Effector CD4-positive, alpha-beta T cell (primary cell): ENCODE data around the gene TYROBP. TPM values are rescaled to one million over a fixed set of nuclear protein-coding genes. Genes with fewer than 3 reads are reported as not detected.
"Not testable (repeated sequence)": the region's sequence is repeated elsewhere in the genome, so short reads cannot be mapped to it uniquely, and the experiment has no call there.

Experiments
- DNase-seq: peaks from one replicate; pipeline ENCODE4 v3.0.0-alpha.2; 2020
- total RNA-seq: gene quantifications from one replicate; lab custom pipeline; 2026; lab: John Stamatoyannopoulos, UW

TYROBP gene
- total RNA-seq = not detected

DNA sequence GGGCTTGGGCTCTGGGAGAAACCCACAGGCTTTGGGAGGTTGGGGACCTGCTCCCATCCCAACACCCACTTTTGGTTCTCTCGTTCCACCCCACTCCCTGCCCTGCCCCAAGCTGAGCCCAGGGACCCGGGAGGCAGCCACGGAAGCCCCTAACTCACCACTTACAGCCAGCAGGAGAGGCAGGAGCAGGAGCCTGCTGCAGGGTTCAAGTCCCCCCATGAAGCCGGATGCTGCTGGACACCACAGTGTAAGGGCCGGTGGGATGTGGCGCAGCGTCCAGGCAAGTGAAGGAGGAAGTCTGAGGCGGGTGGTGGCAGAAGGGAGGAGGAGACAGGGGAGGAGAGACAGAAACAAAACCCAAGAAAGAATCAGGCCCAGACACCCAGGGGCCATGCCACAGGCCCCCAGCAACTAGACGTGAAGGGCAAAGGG lies at the start of gene TYROBP:
Gene TYROBP, minus strand, starts transcription at position 286 of the 432 bp plus-strand sequence. Its CDS starts 67 bp downstream, at position 219.
- DNase-seq = no peak

DNA sequence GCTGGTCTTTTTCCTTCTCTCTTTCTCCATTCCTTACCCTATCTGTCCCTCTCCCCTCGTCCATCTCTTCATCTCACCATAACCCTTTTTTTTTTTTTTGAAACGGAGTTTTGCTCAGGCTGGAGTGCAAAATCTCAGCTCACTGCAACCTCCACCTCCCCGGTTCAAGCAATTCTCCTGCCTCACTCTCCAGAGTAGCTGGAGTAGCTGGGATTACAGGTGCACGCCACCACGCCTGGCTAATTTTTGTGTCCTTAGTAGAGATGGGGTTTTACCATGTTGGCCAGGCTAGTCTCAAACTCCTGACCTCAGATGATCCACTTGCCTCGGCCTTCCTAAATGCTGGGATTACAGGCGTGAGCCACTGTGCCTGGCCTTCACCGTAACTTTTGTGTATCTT lies 49.3 kb upstream of the TYROBP start:
- not testable (repeated sequence) for DNase-seq

DNA sequence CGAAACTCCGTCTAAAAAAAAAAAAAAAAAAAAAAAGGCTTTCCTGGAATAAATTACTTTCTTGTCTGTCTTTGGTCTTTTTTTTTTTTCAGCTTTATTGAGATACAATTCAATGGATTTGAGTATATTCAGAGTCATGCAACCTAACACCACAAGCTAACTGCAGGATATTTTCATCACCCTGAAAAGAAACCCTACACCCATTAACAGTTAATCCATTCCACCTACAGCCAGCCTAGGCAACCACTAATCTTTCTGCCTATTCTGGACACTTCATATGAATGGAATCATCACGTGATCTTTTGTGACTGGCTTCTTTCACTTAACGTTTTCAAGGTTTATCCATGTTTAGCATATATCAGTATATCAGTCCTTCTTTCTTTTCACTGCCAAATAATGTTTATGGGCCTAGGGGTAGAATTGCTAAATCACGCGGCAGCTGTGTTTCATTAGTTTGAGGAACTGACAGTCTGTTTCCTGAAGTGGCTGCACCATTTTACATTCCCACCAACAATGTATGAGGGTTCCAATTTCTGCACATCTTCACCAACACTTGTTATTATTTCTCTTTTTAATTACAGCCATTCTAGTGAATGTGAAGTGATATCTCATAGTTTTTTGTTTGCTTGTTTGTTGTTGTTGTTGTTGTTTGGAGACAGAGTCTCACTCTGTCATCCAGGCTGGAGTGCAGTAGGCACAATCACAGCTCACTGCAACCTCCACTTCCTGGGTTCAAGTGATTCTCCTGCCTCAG lies 48.0 kb upstream of the TYROBP start:
- DNase-seq = no peak

DNA sequence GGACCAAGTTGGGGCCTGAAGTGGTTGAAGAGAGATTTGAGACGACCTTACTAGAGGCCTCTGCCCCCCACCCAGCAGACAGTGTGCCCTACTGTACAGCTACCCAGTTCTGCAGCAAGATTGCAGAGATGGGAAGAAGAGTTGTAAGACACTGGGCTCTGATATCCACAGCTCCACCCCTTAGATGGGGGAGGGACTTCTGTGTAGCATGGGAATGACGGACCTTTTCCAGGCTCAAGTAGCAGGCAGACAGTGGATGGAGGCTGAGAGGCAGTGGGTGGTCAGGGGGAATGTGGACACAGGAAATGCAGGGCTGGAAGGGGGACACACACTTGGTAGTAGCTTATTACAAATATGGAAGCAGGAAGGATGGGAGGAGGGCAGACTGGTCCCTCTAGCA lies 41.0 kb upstream of the TYROBP start:
- DNase-seq = no peak

DNA sequence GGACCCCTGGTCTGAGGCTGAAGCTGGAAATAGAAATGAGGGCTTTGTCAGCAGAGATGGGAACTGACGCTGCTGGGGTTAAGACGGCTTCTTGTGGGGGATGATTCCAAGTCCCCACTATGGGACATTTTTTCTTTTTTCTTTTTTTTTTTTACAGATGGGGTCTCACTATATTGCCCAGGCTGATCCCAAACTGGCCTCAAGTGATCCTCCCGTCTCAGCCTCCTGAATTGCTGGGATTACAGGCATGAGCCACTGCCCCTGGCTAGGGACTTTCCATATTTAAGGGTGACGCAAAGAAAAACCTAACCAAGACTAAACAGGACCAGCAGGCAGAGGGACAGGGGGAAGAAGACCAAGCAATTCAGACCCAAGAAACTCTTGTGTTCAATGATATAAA lies 38.1 kb upstream of the TYROBP start:
- DNase-seq = no peak

DNA sequence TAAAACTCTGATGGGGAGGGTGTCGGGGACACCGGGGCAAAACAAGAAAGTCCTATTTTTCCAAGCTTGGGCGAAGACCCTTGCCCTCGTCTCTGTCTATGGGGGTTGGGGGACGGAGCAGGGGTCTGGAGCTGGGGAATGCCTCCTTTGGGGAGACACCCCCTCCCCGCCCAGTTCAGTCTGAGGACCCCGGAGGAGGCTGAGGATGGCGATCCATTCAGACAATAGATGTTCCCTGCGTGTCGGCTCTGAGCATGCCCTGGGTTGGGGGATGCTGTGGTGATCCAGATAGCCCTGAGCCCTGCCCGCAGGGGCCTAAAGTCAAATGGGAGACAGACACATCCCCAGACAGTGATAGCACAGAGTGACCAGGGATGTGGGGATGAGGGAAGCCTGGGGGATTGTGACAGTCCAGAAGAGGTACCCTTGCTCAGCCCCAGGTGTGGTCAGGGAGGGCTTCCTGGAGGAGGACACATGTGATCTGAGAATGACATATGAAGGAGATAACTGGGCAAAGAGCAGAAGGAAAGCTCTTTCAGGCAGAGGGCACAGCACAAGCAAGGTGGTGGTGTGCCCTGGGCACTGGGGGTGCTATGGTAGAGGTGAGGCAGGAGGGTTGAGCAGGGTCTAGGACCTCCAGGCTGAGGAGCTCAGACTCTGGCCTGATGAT lies 37.2 kb upstream of the TYROBP start:
- no peak for DNase-seq

DNA sequence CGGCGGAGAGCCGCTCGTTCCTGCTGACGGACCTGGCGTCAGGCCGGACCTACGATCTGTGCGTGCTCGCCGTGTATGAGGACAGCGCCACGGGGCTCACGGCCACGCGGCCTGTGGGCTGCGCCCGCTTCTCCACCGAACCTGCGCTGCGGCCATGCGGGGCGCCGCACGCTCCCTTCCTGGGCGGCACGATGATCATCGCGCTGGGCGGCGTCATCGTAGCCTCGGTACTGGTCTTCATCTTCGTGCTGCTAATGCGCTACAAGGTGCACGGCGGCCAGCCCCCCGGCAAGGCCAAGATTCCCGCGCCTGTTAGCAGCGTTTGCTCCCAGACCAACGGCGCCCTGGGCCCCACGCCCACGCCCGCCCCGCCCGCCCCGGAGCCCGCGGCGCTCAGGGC lies 36.5 kb upstream of the TYROBP start:
- DNase-seq = no peak

DNA sequence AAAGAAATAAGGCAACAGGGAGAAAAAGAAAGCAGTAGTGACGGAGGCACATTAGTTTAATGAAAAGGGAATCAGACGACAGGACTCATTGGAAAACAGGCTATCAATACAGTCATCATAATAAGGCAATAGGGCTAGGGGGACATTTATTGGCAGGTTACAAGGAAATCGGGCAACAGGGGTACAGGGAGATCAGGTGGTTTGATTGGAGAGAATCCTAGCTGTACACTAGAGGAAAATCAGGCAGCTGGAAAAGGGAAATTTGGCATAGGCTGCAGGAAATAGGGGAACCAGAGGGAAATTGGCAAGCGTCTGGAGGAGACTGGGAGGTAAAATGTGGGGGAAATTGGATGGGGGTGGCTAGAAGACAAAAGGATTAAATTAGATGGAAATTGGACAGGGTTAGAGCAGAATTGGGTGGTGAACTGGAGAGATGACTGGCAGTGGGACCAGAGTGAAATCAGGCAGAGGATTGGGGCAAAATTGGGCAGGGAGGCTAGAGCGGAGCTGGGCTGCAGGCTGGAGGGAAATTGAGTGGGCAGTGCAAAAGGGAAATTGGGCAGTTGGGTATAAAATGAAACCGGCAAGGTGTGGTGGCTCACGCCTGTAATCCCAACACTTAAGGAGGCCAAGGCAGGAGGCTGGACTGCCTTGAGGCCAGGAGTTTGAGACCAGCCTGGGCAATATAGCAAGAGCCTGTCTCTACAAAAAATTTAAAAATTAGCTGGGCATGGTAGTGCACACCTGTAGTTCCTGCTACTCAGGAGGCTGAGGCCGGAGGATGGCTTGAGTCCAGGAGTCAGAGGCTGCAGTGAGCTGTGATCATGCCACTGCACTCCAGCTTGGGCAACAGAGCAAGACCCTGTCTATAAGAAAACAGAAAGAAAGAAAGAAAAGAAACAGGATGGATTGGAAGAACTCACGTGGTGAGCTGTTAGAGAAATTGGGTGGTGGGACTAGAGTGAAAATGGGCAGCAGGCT lies 35.5 kb upstream of the TYROBP start:
- DNase-seq = no peak

DNA sequence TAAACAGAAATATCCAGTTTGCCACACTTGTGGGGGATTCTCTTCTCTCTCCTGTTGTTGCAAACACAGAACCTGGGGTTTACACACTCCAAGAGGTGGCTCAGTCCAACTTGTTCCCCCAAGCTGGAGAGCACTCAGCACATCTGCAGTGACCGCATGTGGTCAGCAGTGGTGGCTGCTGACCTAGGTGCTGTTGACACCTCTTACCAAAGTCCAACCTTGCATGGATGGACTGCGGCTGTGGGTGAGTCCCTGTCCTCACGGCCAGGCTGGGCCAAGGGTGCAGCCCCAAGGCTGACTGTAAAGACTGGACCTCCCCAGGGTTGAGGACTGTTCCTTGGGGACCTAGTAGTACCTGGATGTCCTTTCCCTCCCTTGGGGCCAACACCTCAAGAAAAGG lies 34.1 kb upstream of the TYROBP start:
- DNase-seq = no peak

DNA sequence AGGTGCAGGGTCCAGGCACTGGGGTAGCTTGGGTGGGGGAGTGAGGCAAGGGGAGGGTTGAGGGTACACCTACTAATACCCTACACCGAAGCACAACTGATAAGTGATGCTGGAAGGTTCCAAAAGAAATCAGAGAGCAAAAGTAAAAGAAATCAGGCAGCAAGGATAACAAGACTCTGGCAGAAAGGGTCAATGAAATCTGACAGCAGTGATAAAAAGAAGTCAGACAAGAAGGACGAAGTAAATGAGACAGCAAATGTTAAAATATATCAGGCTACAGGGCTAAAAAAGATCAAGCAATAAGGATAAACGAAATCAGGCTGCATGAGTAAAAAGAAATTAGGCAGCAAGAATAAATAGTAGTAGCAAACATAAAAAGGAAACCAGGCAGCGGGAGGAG lies 32.7 kb upstream of the TYROBP start:
- DNase-seq = no peak

DNA sequence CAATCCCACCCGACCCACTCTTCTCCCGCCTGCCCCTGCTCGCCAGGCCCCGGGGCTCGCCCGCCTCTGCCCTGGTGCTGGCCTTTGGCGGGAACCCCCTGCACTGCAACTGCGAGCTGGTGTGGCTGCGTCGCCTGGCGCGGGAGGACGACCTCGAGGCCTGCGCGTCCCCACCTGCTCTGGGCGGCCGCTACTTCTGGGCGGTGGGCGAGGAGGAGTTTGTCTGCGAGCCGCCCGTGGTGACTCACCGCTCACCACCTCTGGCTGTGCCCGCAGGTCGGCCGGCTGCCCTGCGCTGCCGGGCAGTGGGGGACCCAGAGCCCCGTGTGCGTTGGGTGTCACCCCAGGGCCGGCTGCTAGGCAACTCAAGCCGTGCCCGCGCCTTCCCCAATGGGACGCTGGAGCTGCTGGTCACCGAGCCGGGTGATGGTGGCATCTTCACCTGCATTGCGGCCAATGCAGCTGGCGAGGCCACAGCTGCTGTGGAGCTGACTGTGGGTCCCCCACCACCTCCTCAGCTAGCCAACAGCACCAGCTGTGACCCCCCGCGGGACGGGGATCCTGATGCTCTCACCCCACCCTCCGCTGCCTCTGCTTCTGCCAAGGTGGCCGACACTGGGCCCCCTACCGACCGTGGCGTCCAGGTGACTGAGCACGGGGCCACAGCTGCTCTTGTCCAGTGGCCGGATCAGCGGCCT lies 32.1 kb upstream of the TYROBP start:
- DNase-seq = no peak

DNA sequence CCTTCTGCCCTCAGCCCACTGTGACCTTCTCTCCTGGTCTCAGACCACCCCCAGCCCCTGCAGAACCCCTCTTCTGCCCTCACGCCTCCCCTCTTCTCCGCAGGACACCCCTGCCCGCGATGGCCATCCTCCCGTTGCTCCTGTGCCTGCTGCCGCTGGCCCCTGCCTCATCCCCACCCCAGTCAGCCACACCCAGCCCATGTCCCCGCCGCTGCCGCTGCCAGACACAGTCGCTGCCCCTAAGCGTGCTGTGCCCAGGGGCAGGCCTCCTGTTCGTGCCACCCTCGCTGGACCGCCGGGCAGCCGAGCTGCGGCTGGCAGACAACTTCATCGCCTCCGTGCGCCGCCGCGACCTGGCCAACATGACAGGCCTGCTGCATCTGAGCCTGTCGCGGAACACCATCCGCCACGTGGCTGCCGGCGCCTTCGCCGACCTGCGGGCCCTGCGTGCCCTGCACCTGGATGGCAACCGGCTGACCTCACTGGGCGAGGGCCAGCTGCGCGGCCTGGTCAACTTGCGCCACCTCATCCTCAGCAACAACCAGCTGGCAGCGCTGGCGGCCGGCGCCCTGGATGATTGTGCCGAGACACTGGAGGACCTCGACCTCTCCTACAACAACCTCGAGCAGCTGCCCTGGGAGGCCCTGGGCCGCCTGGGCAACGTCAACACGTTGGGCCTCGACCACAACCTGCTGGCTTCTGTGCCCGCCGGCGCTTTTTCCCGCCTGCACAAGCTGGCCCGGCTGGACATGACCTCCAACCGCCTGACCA lies 31.4 kb upstream of the TYROBP start:
- no peak for DNase-seq

DNA sequence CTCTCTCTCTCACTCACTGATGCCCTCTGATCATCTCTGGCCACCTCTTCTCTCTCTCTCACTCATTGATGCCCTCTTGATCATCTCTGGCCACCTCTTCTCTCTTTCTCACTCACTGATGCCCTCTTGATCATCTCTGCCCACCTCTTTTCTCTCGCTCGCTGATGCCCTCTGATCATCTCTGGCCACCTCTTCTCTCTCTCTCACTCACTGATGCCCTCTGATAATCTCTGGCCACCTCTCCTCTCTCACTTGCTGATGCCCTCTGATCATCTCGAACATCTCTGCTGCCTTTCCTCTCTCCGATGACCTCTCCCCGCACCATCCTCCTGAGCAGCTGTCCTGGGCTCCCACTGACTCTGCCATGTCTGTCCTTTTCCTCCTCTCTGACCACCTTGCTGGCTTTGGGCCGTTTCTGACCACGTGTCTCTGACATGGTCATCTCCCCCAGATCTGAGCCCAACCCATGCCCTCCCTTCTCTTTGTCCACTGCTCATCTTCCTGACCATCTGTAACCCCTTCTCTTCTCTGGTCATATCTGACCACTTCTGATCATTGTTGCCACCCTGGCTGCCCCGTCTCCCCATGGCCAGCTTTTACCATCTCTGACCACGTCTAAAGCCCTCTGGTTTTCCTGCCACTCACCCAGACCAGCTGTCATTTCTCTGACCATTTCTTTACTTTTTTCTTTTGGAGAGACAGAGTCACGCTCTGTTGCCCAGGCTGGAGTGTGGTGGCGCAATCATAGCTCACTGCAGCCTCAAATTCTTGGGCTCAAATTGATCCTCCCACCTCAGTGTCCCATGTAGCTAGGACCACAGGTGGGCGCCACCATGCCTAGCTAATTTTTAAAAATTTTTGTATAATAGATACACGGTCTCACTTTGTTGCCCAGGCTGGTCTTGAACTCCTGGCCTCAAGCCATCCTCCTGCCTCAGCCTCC lies 30.5 kb upstream of the TYROBP start:
- DNase-seq = no peak

DNA sequence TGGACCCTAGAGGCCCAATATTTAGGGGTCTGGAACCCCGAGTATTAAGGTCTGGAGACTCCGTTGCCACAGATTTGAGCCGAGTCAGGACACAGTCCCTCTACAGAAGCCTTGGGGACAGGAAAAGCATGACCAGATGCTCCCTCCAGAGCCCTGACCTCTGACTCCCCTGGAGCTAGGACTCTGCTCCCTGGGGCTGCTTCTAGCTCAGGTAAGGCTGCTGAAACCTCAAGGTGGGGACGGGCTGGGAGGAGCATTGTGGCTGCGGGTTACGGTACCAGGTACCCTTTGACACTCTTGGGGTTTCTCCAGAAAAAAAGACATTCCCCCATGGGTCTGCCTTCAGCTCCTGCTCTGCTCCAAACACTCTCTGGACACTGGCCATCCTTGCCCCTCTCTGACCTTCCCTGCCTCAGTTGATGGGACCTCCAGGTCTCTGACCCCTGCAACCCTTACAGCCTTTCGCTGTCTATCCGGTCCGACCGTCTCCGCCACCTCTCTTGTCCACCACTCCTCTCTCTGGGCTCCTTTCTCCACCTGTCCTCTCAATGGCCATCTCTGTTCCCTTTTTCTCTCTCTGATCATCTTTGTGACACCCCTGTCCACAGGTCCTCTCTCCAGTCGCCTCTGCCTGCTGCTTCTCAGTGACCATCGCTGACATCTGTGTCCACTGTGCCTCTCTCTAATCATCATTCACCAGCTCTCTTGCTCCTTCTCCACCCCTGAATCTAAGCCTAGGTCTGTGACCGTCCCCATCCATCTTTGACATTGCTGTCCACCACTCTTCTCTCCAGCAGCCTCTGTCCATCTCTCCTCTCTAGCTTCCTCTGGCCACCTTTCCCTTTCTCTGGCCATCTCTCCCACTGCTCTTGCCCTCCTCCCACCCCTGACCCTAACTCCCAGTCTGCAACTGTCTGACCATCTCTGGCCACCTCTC lies 29.5 kb upstream of the TYROBP start:
- no peak for DNase-seq

DNA sequence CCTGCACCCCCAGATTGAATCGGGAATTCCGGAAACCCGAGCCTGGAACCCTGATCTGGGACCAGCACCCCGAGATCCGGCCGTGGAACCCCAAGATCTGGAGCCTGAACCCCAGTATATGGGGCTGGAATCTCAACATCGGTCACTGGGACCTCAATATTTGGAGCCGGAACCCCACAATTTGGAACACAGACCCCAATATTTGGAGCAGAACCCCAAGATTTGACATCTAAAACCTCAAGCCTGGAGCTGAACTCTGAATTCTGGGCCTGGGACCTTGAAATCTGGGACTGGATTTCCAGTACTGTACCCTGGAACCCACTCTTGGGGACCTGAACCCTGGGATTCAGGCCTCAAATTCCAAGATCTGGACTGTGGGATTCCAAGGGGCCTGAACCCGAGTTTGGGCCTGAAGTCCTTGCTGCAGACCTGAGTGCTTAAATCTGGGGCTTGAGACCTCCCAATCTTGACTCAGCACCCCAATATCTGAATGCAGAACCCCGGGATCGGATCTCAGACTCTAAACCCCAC lies 28.7 kb upstream of the TYROBP start:
- no peak for DNase-seq

DNA sequence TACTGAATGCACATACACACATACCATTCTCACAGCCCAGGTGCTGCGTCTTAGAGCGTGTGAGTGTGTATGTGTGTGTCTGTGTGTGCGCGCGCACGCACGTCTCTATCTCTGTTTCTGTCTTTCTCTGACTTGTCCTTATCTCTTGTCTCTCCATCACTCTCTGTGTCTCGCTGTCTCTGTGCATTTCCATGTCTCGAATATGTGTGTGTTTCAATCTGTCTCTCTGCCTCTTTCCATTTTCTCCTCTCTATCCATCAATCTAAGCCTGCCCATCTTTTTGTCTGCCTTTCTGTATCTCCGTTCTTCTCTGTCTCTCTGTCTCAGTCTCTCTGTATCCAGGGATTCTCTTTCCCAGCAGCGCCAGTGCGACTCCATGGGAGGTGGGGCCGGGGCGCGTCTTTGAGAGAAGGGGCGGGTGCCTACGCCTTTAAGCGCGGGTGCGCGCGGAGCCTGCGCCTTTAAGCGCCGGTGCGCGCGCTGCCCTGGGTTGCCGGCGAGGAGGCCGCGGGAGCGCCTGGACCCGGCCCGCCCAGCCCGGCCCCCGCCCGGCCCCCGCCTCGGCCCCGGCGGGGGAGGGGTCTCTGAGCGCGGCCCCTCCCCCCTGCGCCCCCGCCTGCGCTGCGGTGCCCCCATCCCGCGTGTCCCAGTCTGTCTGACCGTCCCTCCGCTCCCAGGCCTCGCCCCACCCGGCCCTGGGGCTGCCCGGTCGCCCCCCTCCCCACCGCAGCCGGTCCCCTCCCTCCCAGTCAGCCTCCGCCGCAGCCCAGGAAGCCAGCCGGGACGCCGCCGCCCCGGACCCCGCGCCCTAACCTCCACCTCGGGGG lies 28.0 kb upstream of the TYROBP start, which contains the start of gene LRFN3:
Gene LRFN3, plus strand, starts transcription at position 464 of the 827 bp plus-strand sequence. CDS start 3,052 bp downstream, outside the sequence.
- DNase-seq = no peak

DNA sequence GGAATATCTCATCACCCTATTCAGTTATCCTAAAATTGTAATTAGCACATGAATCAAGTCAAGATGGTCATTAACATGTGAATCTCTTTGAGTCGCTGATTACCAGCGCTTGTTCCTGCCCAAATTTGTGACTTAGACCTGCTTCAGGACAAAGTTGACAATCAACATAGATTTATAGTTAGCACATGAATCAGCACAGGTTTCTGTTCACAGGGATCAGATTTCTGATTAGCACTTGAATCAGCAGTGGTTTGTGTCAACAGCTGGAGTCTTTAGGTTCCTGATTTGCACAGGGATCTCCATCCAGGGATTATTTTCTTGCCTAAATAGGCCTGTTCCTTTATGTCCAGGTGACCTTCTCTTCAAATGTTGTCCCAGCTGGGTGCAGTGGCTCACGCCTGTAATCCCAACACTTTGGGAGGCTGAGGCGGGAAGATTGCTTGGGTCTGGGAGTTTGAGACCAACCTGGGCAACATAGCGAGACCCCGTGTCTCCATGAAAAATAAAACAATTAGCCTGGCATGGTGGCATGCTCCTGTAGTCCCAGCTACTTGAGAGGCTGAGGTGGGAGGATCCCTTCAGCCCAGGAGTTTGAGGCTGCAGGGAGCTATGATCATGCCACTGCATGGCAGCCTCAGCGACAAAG lies 24.3 kb upstream of the TYROBP start:
- no peak for DNase-seq

DNA sequence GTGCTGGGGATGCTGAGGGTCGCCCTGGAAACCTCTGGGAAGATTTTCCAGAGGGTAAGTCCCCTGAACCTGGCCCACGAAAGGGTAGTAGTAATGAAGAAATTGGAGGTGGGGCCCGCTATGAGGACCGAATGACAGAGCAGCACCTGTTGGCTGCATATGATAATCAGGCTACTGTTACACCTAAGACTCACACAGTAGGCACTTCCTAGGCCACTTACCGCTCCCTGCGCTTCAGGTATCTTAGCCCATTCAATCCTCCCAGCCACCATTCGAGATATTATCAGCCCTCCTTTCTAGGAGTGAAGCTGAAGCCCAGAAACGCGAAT lies 23.7 kb upstream of the TYROBP start:
- DNase-seq = no peak
